Stimulated activated CD4-positive, alpha-beta T cell treated with anti-CD3 and anti-CD28 coated beads, Interleukin-4, amount 100 ng/mL, for 24 hours (primary cell): Measurements from ENCODE around the gene ZNF646.
"Not testable (repeated sequence)": the region's sequence is repeated elsewhere in the genome, so short reads cannot be mapped to it uniquely, and the experiment has no call there.

Experiments
- DNase-seq: peaks from one replicate; pipeline ENCODE4 v3.0.0-alpha.2; 2020

ZNF646 gene

DNA sequence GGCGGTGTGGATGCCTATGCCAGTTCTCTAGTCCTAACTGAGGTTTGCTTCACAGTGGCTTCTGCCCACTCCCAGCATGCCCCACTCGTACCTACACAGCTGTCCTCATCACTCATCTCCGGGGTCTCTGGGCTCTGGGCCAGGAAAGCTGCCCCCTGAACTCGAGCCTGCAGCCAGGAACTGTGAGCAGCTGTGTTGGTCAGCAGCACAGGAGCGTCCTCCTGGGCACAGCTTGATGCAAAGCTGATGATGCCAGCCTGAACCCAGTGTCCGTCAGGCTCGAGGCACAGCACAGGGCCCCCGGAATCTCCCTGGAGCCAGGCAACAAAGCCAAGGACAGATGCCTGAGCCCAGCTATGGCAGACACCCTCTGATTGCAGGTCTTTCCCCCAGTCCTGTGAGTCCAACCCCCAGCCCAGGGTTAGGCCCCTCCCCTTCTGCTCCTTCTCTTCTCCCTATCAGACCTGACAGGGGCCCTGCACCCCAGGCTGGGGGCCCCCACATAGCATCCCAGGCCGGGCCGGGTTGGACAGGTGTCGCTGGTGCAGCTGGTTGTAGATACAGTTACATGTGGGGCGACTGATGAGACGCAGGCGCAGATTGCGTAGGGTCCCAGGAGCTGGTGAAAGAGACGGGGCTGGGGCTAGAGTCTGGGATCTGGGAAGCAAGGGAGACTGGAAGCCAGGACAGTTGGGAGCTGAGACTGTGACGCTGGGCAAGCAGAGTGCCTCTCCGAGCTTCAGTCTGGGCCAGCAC, 11.8 kb downstream of the ZNF646 start:
- DNase-seq: no peak

DNA sequence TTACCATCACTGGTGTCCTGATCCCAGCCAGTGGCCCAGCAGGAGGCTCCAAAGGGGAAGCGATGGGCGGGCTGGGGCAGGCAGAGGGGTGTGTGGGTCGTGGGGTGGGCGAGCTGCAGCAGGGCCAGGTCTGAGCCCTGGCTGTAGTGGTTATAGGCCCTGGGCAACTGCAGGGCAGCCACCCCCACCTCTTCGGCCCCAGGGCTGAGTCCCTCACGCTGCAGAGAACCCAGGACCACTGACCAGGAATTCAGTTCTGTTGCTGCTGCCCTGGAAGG, 12.3 kb downstream of the ZNF646 start:
- no peak for DNase-seq

DNA sequence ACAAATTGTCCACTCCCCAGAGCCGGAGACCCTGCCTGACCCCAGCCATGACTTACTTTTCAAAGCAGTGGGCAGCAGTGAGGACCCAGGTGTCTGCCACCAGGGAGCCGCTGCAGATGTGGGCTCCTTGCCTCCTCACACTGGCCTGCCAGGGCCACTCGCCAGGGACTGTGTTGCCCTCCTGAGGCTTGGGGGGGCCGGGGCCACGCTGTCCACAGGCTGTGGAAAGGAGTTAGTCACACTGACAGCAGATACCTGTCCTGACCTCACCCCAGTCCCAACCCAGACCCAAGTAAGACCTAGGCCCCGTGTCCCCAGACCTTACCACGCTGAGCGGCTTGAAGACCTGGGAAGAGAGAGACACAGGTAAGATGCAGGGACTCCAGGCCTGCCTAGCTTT, 13.3 kb downstream of the ZNF646 start:
- DNase-seq: no peak

DNA sequence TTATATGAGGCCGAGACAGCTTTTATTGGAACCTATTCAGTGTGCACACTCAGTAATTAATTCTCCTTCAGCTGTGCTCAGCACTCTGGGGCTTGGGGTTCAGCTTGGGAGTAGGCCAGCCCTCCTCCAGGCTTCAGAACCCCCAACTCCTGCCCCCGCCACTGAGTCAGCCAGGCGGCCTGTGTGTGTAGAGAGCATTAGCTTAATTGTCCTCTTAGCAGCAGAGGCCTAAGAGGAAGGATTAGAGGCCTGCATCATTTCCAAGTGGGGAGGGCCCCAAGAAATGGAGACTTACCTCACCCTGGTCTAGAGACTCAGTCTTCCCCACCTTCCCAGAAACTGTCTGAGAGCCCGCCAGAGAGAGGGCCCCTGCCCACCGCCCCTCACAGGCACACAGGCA, 13.7 kb downstream of the ZNF646 start:
- DNase-seq: no peak

DNA sequence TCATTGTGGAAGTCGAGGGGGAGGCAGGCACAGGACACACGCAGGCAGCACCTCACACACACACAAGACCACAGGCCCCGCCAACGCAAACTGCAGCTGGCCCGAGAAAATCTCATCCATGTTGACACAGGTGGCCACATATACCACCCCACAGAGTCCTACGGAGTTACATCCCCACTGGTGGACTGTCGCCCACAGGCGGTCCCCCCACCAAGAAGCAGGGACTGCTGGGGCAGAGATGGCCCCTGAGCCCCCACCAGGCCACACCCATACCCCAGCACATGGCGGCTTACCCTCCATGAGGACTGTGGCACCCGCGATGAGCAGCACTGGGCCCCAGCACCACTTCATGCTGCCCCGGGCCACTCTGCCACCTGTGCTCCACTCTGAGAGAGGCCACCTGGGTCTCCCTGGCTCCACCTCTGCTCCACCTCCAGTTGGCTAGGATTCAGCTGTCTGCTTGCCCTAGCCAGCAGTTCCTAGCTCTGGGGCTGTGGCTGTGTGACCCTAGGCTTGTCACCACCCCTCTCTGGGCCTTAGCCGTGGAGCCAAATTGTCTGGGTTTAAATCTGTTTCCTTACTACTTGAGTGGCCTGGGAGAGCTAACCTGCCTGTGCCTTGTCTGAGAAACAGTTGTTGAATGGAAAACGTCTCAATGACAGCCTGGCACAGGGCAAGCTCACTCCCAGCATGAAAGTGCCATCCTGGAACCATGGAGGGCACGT, 14.4 kb downstream of the ZNF646 start, which contains the start of gene PRSS53:
Gene PRSS53, minus strand, starts transcription at position 485 of the 725 bp plus-strand sequence. Its CDS starts 134 bp downstream, at position 351.
- no peak for DNase-seq

DNA sequence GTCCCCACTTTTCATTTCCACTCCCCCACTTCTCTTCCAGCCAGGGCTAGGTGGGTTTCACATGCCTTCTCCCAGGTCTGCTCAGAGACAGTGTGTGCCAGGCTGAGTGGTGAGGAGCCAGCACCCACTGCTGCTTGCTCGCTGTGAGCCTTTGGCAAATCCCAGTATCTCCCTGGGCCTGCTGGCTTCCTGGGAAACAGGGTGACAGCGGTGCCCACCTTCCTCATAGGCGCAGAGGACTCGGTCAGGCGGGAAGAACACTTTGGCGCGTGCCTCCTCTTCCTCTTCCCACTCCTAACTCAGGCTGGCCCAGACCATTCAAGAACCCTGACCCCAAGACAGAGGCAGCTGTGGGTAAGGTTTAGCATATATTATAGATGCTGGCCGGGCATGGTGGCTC, 15.0 kb downstream of the ZNF646 start:
- DNase-seq: no peak

DNA sequence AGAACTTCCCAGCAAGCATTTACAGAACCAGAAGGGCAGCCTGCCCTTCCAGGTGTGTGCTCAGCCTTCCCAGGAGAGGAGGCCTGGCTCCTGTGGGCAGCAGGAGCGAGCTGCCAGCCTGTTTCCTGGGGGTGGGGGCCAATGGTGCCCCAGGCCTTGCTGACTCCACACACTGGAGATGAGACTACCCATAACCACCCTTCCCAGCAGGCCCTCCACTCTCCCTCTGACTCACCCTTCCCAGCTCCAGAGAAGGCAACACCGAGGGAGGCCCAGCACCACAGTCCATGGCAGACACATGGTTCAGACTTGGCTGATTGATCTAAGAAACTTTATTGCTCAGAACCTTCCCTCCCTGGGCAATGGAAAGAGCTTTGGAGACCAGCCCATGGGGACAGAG, 16.3 kb downstream of the ZNF646 start:
- no peak for DNase-seq

DNA sequence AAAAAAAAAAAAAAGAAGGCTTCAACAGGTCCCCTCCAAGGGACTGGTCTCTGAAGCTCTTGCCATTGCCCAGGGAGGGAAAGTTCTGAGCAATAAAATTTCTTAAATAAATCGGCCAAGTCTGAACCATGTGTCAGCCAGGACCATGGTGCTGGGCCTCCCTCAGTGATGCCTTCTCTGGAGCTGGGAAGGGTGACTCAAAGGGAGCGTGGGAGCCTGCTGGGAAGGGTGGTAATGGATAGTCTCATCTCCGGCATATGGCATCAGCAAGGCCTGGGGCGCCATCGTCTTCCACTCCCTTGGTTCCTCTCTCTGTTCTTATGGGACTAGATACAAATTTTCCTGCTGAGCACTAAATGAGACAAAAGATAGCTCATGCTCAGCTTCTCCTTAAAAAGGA, 18.1 kb downstream of the ZNF646 start:
- DNase-seq: no peak

DNA sequence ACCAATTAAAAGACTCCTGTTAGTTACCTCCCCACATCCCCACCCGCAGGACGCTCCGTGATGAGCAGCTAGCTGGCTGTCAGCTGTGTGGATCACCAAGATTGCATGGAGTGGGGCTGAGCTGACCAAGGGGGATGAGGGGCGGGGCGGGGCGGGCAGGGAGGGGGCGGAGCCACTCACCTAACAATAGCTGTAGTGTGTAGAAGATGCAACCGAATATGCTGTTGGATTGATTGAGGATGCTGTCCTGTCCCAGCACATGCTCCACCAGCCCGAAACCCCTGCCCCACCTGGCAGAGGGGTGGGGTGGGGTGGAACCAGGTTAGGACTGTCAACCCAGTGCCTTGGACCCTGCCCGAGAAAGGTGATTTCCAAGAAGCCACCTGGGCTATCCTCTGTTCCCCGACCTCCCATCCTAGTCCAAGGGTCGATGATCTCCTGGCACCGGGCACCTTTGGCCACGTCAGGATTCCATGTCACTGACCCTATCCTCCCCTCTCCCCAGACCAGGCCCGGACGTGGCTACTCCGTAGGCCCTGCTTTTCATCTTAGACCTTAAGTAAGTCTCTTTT, 19.0 kb downstream of the ZNF646 start:
- no peak for DNase-seq

DNA sequence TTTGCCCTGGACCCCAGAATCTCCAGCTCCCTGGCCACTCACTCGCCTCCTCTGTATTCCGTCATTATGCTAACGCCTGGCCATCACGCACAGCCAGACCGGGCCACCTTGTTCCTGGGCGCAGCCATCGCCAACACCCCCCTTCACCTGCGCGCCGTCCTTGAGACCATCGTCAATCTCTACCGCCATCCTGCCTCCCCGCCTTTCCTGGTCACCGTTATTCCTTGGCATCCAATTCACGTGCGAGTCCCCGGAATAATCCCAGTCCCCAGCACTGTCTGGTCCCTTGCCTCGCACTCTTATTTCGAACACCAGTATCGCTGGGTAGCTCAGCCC, 19.8 kb downstream of the ZNF646 start:
- no peak for DNase-seq

DNA sequence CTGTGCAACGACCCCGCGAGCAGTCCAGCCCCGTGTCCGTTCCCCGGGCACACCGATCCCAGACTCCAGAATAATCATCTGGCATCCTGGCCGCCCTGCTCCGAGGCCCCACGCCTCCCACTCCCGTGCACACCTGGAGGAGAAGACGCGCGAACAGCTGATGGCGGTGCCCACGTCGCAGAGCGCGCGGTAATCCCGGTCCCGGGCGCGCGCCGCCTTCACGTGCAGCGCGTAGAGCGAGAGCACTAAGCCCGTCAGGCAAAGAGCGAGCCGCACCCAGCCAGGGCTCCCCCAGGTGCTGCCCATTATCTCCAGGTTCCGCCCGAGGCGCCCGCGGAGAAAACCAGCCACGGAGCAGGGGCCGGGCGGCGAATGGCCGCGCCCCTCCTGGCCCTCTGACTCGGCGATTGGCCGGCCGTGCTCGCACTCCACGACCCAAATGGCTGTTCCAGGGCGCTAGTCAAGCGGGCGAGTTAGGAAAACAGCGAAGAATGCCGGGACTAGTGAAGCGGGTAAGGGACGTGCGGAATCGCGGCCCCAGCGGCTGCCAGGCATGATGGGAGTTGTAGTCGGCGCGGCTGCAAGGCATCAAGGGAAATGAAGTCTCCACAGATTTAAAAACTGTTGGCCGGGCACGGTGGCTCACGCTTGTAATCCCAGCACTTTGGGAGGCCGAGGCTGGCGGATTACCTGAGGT, 20.4 kb downstream of the ZNF646 start, which contains the start of gene VKORC1:
Gene VKORC1, minus strand, starts transcription at position 374 of the 697 bp plus-strand sequence. Its CDS starts 68 bp downstream, at position 306.
- peak; percentile 92 for DNase-seq

DNA sequence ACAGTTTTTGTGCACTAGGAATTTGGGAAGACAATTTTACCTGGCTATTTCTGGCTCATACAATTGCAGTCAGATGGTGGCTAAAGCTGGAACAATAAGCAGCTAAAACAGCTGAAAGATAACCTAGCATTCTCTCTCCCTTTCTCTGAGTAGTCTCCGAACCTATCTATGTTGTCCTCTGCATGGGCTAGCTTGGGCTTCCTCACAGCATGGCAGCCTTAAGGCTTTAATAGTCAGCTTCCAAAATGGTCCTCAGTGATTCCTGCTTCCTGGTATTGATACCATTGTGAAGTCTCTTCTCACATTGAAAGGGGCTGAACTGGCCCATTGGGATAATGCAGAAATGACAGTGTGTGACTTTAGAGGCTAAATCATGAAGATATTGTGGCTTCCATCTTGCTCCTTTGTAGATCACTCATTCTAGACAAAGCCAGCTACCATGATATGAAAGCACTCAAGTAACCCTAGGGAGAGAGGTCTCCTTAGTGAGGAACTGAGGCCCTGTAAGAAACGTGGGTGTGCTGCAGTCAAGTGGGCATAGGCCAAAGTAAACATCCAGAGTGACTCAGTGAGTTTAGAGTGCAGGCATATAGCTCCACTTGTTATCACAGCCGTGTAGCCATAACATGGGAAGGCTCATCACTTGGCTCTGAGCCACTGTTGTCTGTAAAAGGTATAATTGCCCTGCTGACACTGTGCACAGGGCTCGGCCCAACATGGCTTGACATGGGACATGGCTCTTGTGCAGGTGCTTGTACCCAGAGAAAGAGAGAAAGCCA, 25.8 kb downstream of the ZNF646 start:
- DNase-seq: no peak

DNA sequence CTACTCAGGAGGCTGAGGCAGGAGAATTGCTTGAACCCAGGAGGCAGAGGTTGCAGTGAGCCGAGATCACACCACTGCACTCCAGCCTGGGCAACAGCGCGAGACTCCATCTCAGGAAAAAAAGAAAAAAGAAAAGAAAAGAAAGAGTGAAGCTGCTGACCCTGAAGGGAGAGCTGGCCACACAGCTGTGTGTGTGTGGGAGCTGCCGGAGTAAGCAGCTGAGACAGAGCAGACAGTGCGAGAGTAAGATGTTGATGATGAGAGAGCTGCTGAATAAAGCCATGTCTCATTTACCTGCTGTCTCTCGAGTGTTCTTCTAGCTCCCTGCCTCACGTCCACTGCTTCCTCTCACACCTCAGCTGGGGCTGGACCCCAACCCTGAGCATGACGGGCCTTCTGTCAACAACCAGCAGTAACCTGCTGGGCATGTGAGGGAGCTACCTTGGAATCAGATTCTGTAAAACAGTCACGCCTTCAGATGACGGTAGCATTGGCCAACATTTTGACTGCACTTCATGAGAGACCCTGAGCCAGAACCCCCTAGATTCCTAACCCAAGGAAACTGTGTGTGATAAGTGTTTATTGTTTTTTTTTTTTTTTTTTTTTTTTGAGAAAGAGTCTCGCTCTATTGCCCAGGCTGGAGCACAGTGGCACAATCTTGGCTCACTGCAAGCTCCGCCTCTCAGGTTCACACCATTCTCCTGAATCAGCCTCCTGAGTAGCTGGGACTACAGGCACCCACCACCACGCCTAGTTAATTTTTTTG, 26.8 kb downstream of the ZNF646 start:
- DNase-seq: not testable (repeated sequence)

DNA sequence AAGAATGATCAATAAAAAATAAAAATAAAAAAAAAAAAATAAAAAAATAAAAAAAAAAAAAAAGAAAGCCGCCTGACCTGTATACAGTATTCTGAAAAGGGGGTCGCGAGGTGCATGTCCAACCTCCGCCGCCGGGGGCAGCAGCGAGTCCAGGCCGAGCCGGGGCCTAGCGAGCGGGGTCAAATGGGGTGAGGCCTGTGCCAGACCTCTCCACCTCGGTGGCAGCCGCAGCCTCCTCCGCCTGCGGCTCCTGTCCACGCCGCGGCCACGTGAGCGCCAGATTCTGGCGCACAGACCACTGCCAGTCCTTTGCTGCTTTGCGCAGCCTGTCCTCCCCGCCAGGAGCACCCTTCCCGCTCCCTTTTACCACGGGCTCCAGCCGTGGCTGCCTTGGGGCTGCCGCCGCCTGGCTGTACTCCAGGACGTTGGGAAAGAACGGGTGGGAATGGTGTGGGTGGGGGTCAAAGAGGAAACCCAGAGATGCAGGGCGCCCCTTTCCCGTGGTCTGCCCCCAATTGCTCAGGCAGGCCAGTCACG, 31.5 kb downstream of the ZNF646 start:
- DNase-seq: peak; percentile 82

DNA sequence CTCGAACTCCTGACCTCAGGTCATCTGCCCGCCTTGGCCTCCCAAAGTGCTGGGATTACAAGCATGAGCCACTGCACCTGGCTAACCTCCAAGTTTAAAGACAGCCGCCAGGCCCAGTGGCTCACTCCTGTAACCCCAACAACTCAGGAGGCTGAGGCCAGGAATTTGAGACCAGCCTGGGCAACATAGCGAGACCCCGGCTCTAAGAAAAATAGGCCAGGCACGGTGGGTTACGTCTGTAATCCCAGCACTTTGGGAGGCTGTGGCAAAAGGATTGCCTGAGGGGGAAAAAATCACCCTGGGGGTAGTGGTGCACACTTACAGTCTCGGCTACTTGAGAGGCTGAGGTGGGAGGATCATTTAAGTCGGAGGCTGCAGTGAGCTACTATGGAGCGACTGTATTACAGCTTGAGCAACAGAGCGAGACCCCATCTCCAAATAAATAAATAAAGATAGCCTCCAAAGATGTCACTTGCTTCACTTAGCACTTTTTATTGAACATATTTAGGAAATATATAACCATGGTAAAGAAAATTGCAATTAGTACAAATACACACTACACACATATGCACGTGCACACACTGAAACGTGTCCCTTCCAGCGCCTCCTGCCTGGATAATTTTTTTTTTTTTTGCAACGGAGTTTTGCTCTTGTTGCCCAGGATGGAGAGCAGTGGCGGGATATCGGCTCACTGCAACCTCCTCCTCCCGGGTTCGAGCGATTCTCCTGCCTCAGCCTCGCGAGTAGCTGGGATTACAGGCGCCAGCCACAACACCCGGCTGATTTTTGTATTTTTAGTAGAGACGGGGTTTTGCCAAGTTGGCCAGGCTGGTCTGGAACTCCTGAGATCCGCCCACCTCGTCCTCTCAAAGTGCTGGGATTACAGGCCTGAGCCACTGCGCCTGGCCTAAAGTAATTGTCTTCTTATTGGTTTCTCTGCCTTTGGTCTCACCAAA, 32.6 kb downstream of the ZNF646 start:
- DNase-seq: no peak

DNA sequence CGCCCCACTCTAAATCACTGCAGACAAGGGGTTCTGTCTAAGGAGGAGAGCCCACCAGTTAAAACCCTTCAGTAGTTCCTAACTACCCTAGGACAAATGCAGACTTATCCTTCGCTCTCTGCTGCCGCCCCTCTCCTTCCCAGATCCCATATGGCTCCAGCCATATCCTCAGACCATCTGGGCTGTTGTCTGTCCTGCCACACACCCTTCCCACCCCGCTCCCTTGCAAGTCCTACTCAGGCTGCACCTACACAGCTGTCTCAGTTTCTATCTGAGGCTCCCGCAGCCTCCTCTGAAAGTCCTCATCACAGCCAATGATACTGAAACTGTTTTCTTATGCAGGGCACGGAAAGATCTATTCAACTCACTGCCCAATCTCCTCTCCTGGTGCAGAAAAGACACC, 33.2 kb downstream of the ZNF646 start:
- peak; percentile 50 for DNase-seq

DNA sequence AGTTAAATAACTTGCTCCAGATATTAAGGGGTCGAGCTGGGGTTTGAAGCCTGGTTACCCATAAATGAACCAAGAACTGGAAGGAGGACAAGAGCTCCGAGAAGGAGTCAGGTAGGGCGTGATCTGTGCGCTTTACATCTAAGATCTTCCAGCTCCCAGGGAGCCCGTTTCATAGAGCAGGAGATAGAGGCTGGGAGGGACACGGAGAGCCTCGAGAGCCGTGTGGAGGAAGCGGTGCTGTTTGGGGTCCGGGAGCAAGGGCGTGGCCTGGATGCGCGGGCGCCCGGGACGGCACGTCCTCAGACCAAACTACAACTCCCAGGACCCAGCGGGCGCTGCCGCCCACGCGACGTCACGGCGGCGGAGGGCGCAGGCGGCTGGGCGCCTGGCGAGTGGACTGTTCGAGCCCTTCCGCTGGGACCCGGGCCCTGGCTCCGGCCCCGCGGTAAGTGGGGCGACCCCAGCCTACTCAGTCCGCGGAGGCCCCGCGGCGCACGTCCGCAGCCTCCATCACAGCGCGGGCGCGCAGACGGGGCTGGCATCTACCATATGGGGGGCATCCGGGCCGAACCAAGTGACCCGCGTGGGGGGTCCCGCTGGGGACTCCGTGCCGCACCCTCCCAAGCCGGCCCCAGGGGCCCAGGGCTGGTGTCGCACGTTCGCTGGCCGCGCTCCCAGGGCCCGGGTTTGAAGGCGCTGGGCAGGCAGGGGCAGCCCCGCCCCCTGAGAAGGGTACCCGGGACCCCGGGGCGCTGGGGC, 34.0 kb downstream of the ZNF646 start, which contains the start of gene BCKDK:
Gene BCKDK, plus strand, starts transcription at position 352 of the 759 bp plus-strand sequence. CDS start 838 bp downstream, outside the sequence.
- peak; percentile 75 for DNase-seq

DNA sequence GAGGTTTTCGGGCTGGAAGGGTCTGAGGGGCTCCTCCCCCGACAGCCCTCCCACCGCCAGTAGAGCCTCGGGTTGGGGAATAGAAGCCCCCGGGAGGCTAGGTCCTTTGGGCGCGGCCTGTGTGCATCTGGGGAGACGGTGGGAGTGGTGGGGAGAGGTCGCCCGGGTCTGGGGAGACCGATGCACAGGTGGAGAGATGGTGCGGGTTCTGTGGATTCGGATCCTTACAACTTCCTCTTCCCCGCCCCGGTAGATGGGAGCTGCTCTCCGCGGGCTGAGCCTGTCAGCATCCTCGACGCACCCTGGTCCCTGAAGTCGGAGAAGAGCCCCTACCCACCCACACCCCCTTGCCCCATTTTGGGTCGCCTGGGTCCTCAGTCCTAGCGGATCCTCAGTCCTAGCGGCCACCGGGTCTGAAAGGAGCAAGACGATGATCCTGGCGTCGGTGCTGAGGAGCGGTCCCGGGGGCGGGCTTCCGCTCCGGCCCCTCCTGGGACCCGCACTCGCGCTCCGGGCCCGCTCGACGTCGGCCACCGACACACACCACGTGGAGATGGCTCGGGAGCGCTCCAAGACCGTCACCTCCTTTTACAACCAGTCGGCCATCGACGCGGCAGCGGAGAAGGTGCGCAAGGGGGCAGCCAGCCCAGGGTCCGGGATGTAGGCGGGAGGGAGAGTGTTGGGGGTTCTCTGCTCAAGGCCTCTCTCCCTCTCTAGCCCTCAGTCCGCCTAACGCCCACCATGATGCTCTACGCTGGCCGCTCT, 34.8 kb downstream of the ZNF646 start:
- no peak for DNase-seq

DNA sequence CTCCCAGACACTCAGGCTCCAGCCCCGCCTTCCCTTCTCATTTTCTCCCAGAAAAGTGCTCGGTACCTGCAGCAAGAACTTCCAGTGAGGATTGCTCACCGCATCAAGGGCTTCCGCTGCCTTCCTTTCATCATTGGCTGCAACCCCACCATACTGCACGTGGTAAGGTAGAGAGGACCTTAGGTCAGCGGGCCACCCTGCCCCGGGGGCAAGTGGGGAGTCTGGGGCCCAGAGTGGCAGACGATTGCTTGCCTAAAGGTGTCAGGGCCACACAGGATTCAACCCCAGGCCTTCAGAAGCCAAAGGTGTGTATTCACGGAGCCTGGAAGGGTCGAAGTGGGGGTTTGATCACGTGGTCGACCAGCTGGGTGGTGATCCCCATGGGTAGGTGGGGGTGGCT, 35.4 kb downstream of the ZNF646 start:
- no peak for DNase-seq
